Activated T-cell treated with anti-CD3 and anti-CD28 coated beads, Interleukin-2, amount 50 U/mL, for 4 hours (primary cell): ENCODE results near the gene SH2B3. TPM values are rescaled to one million over a fixed set of nuclear protein-coding genes. Genes with fewer than 3 reads are reported as not detected.
A peak's percentile ranks its signal among the peaks of the same experiment; 100 is the strongest.

Experiments
- ATAC-seq, 2 donors: fragments of 200-7000 bp; cut with Tn5 transposase; one replicate each; pipeline ENCODE4 v1.10.0; 2021
- DNase-seq: peaks from one replicate; pipeline ENCODE4 v3.0.0-alpha.2; 2020
- H3K27me3 Mint-ChIP-seq: one replicate; pipeline ENCODE4 v1.8.0; 2021; ENCODE audit warnings: low read depth, mixed read lengths
- H3K36me3 Mint-ChIP-seq: one replicate; pipeline ENCODE4 v1.8.0; 2022; ENCODE audit warnings: mixed read lengths; ENCODE audit not compliant: insufficient read depth
- H3K4me1 Mint-ChIP-seq: one replicate; pipeline ENCODE4 v1.8.0; 2021; ENCODE audit warnings: low read depth, mixed read lengths
- H3K4me3 Mint-ChIP-seq: one replicate; pipeline ENCODE4 v1.8.0; 2021; ENCODE audit warnings: mild to moderate bottlenecking, moderate library complexity, mixed read lengths
- H3K9me3 Mint-ChIP-seq: one replicate; pipeline ENCODE4 v1.8.0; 2021; ENCODE audit warnings: mixed read lengths
- total RNA-seq, 3 donors: library from RNA; stranded (reverse); gene quantifications; one replicate each; pipeline ENCODE4 v1.2.1, GENCODE V29; 2021

SH2B3 gene
- 10 to 100 TPM; 32.7 to 37.8 (median 35.9) TPM for total RNA-seq

DNA sequence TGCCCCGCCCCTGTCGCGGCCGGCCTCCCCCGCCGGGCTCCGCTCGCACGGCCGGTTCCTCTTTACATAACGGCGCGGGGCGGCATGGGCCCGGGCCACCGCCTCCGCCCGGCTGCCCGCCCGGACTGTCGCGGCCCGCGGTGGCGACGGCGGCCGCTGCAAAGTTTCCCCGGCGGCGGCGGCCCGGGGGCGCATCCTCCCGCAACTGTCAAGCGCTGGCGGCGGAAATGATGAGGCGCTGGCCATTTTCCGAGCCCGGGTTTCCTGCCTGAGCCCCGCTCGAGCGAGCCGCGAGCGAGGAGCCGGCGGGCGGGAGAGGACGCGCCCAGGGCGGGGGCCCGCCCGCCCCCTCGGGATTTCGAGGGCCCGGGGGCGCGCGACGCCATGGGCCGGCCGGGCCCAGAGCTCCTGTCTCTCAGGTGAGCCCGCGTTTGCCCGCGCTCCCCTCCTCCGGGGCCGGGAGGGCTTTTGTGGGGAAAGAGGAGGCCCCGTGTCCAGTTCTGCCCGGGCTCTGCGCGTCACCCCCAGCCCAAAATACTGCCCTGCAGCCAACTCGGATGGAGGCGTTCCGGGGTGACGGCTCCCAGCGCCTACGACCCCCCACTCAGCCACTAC, at the start of gene SH2B3:
Gene SH2B3 (plus strand): TSS at position 65 of the 615 bp plus-strand sequence. CDS start 12,223 bp downstream, outside the sequence.
- H3K36me3 Mint-ChIP-seq, result no peaks in the 10 kb centered on the region
- no peaks in the 10 kb centered on the region for H3K27me3 Mint-ChIP-seq
- no peak for DNase-seq
- peaks cover 63% of the 10 kb centered on the region for H3K4me1 Mint-ChIP-seq
- no peaks in the 10 kb centered on the region for H3K9me3 Mint-ChIP-seq
- peak; percentile 51 to 52 for ATAC-seq
- H3K4me3 Mint-ChIP-seq, result peak within 1 kb of the TSS; percentile 89

DNA sequence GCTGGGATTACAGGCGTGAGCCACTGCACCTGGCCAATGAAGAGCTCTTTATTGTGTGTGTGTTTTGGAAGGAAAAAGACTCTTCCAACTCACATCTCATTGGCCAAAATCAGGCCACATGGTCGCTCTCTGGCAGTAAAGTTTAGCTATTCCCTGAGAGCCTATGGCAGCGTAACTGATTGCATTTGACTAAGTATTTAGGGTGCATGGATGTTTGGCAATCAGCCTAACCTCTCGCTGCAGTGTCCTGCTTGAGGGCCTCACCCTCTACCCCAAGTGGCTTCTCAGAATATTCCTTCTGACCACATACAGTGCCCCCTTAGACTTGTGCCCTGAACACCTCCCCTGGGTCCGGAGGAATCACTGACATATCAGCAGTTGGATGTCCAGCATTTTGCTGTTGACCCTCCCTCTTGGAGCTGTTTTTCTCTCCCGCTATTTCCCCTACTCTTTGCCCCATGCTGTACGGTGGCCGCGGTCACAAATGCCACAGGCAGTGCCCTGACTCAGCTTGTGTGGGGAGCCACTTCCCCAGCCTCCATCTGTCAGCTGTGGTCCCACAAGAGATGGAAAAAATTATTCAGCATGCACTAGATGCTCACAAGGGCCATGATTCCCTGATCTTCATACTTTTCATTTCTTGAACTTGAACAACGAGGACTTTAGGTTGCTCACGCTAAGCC, 46.4 kb upstream of the SH2B3 start:
- peak; percentile 70 to 77 for ATAC-seq
- Mint-ChIP-seq H3K4me1 (peaks cover 18% of the 10 kb centered on the region), H3K4me3 (no peak overlapping the region), H3K36me3 (no peaks in the 10 kb centered on the region), H3K9me3 (no peaks in the 10 kb centered on the region), H3K27me3 (no peaks in the 10 kb centered on the region)
- no peak for DNase-seq

DNA sequence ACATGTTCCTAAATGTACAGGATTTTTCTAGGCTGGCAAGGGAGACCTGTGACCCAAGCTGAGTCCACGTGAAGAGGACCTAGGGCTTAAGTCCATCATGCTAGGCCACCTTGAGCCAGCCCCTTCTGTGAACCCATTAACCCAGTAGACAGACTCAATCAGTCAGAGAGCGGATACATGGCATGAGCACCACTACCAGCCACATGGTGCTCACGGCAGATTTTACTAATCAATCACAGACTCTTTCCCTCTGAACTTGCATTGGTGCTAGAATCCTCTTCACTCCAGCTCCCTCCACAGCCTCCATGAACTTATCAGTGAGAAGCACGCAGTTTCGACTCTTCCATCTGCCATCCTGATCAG, 45.8 kb upstream of the SH2B3 start:
- ATAC-seq (peak in 1 of 2 donors; percentile 21), DNase-seq (no peak)
- Mint-ChIP-seq H3K4me3 (no peak overlapping the region), H3K27me3 (no peaks in the 10 kb centered on the region), H3K9me3 (no peaks in the 10 kb centered on the region), H3K4me1 (peaks cover 18% of the 10 kb centered on the region), H3K36me3 (no peaks in the 10 kb centered on the region)

DNA sequence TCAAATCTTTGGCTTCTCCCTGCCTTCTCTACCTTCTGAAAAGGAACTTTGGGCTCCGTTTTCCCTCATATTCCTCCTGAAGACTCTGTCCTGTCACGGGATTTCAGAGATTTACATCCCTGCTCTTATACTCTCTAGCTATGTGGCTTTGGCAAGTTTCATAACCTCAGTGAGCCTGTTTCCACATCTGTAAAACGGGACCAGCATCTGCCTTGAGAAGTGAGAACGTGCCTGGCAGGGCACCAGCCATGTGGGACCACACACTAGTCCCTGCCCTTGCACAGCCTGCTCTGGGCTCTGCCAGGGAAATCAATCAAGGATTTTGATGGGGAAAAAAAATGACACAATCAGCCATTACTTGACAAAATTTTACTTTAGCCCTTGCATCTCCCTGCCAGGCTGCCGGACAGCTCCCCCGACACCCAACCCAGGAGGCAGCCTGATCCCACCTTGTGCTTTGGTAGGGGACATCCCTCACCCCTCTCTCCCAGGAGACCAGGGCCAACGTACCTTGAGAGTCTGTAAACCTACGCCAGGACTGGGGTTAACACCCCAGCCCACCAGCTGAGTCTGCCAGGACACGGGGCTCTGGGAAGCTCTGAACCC, 45.3 kb upstream of the SH2B3 start:
- Mint-ChIP-seq H3K4me1 (peaks cover 18% of the 10 kb centered on the region), H3K27me3 (no peaks in the 10 kb centered on the region), H3K9me3 (no peaks in the 10 kb centered on the region), H3K4me3 (no peak overlapping the region), H3K36me3 (peaks cover 1% of the 10 kb centered on the region)
- no peak for ATAC-seq
- DNase-seq, result no peak

DNA sequence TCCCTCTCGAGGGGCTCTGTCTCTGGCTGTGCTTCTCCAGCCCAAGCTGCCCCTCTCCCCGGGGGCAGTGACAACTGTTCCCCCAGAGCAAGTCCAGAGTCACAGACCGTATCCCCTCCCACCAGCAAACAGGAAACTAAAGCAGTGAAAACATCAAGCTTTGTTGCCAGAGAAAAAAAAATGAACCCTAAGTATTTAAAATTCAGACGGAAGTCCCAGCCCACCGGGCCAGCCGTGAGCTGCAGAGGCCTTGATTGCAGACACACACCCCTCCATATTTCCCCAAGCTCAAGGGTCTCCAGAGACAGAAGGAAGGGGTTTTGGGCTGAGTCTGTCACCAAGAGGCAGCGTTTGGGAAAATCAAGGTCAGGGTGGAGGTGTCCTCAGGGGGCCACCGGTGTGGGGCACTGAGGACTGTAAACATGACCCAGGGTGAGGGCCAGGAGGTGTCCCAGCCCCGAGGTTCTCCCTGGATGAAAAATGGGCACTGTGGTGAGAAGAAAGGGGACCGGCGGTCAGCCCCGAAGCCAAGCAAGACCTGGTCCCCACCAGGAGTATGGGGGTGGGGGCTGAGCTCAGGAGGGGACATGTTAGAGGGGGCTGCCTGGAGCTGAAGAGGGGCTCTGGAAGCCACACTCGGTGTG, 44.5 kb upstream of the SH2B3 start:
- ATAC-seq (no peak), DNase-seq (no peak)
- Mint-ChIP-seq H3K4me3 (no peak overlapping the region), H3K9me3 (no peaks in the 10 kb centered on the region), H3K27me3 (no peaks in the 10 kb centered on the region), H3K4me1 (peaks cover 20% of the 10 kb centered on the region), H3K36me3 (peaks cover 3% of the 10 kb centered on the region)

DNA sequence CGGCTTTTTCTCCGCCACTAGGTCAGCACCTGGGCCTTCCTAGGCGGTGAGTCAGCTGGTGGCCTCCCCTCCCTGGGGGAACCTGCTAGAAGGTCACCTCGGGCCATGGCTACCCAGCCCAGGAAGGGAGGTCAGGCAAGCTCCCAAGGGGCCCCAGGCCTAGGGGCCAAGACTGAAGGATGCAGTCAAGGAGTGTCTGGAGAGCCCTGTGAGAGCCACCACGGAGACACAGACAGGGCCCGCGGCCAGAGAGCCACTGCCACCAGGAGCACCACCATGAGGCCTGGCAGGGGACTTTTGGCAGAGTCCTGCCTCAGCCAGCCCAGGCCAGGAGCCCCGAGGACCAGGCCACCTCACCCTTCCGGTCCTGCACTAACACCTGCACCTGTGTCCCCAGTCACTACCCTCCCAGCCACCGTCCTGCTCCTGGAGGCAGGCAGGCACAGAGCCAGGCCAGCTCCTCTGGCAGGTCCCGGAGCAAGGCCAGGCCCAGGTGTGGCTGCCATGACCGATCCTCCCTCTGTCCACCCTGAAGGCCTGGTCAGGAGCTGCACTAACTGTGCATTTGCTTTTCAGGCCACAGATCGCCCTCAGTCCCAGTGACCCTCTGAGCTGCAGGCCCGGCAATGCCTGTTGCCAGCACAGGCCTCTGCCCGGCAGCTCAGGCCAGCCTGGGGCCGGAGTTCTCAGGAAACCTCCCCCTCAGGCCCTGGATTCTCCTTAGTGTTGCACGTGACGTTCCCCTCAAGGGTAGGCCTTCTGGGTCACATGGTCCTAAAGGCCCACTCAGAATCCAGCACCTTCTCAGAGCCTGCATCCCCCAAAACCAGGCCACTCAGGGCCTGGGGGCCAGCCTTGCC, 43.8 kb upstream of the SH2B3 start:
- Mint-ChIP-seq H3K9me3 (no peaks in the 10 kb centered on the region), H3K4me3 (no peak overlapping the region), H3K36me3 (peaks cover 3% of the 10 kb centered on the region), H3K27me3 (no peaks in the 10 kb centered on the region), H3K4me1 (peaks cover 21% of the 10 kb centered on the region)
- no peak for DNase-seq
- no peak for ATAC-seq

DNA sequence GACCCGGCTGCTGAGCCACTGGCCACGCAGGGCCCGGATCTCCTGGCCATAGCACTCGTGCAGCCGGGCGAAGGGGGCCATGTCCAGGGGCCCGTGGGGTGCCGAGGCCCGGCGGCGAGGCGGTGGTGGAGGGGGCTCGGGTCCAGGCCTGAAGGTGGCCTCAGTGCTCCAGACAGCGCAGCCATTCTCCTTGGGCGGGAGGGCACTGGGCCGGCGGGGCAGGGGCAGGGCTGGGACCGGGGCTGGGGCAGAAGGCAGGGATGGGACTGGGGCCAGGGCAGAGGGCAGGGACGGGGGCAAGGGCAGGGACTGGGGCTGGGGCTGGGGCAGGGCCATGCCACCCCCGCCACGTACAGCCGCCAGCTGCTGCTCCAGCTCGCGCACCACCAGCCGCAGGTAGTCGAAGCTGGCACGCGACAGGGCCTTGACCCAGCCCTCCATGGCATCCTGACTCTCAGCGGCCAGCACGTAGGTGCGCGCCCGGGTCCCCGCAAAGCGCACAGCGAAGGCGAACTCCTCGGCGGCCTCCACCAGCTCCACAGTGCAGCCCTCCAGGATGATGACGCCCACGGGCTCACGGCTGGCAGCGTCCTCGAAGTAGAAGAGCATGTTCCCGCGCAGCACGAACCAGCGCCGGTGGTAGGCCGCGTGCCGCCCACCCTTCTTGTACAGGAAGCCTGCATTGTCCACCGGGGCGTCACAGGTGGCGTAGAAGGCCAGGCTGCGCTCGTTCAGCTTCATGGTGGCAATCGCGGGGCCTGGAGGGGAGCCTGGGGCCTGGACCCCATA, 42.8 kb upstream of the SH2B3 start:
- Mint-ChIP-seq H3K36me3 (peaks cover 3% of the 10 kb centered on the region), H3K9me3 (no peaks in the 10 kb centered on the region), H3K4me3 (no peak overlapping the region), H3K4me1 (peaks cover 27% of the 10 kb centered on the region), H3K27me3 (no peaks in the 10 kb centered on the region)
- DNase-seq (no peak), ATAC-seq (no peak)

DNA sequence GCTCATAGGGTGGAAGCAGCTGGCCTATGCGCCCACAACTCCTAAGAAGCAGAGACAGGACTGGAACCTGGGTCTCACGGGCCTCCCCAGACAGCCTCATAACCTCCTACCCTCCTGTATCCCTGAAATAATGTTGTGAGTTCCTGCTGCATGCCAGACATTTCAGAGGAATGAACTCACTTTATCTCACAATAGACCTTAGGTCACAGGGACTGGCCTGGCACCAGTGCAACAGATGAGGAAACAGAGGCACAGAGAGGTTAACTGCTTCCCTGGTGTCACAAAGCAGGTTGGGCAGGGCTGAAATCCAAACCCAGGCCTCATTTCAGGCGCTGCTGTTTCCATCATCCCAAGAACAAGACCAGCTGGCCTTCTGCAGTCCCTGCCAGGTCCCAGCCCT, 42.1 kb upstream of the SH2B3 start:
- Mint-ChIP-seq H3K9me3 (no peaks in the 10 kb centered on the region), H3K4me3 (no peak overlapping the region), H3K36me3 (peaks cover 3% of the 10 kb centered on the region), H3K27me3 (no peaks in the 10 kb centered on the region), H3K4me1 (peaks cover 34% of the 10 kb centered on the region)
- ATAC-seq, result no peak
- no peak for DNase-seq

DNA sequence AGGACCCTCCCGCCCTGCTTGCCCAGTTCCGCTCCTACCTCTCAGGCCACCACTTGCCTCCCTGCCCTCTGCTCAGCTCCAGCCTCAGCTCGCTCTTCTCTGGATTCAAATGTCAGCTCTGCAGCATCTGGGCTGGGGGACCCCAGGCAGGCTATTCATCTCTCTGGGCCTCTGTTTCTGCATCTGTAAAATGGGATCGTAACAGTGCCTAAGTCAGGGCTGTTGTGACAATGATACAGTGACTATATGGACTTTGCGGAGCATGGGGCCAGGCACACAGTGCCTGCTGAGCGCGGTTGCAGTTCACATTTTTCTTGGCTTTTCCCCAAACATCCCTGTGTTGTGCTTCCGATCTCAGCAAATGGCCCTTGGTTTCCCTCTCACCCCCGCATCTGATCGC, 39.6 kb upstream of the SH2B3 start:
- DNase-seq (no peak), ATAC-seq (no peak)
- H3K27me3 Mint-ChIP-seq, result no peaks in the 10 kb centered on the region
- no peak overlapping the region for H3K4me3 Mint-ChIP-seq
- H3K9me3 Mint-ChIP-seq, result no peaks in the 10 kb centered on the region
- peaks cover 23% of the 10 kb centered on the region for H3K4me1 Mint-ChIP-seq
- H3K36me3 Mint-ChIP-seq, result peaks cover 3% of the 10 kb centered on the region

DNA sequence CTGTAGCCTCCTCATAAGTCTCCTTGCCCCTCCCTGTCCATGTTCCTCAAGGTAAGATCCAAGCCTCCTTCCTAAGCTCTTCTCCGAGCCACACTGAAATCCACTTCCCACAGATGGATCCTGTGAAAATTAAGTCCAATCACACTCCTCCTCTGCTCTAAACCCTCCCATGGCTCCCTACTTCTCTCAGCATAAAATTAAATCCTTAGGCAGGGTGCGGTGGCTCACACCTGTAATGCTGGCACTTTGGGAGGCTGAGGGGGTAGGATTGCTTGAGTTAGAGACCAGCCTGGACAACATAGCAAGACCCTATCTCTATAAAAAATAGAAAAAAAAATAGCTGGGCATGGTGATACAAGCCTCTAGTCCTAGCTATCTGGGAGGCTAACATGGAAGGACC, 39.1 kb upstream of the SH2B3 start:
- Mint-ChIP-seq H3K27me3 (no peaks in the 10 kb centered on the region), H3K9me3 (no peaks in the 10 kb centered on the region), H3K4me3 (no peak overlapping the region), H3K36me3 (peaks cover 3% of the 10 kb centered on the region), H3K4me1 (peaks cover 22% of the 10 kb centered on the region)
- no peak for DNase-seq
- ATAC-seq, result no peak

DNA sequence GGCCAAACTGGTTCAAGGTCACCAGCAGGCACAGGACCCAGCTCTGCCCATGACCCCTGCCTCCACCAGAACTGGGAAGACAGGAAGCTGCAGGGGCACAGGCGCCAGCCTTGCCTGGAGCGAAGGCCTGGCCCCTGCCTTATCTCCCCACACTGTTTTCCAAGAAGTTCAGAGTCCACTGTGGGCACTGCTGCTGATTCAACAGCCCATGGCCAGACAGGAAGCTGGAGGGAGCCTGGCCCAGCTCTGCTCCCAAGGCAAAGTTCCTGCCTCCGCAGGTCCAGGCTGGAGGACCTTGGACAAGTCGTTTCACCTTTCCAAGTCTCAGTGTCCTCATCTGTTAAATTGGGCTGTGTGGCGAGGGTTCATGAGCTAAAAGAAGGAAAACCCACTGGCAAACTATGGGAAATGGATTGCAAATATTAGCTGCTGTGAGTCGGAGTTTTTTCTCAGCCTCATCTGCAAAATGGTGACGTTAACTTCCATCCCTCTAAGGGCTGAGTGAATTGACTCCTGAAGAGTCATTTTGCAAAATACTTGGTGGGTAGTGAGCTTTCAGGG, 38.0 kb upstream of the SH2B3 start:
- DNase-seq, result no peak
- peak overlapping the region; percentile 70 for H3K4me3 Mint-ChIP-seq
- H3K36me3 Mint-ChIP-seq, result peaks cover 3% of the 10 kb centered on the region
- no peaks in the 10 kb centered on the region for H3K27me3 Mint-ChIP-seq
- H3K4me1 Mint-ChIP-seq, result peaks cover 22% of the 10 kb centered on the region
- no peak for ATAC-seq
- H3K9me3 Mint-ChIP-seq, result no peaks in the 10 kb centered on the region

DNA sequence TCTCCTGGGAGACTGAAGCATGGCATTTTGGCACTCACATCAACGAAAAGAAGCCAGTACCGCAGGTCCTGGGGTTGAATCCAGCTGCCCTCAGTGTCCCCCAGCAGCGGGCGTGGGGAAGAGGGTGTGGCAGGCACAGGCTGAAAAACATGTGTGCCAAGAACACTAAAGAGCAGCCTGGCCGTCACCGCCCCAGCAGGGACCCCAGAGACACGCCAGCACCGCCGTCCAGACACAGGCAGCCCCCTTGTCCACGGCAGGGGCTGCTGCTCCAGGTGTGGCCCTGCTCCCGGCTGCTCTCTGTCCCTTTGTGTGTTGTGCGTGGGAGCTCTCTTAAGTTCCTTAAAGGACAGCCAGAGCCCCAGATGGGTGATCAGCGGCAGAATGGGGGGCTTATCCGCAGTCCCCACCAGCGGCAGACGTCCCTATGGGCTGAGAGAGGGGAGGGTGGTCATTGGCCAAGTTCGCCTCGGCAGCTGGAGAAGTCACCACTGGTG, 37.4 kb upstream of the SH2B3 start:
- Mint-ChIP-seq H3K27me3 (no peaks in the 10 kb centered on the region), H3K9me3 (no peaks in the 10 kb centered on the region), H3K4me1 (peaks cover 22% of the 10 kb centered on the region), H3K36me3 (peaks cover 3% of the 10 kb centered on the region), H3K4me3 (peak overlapping the region; percentile 70)
- ATAC-seq (peak; percentile 33 to 41), DNase-seq (no peak)
